Measurements from ENCODE around the gene SPEN.

Gene SPEN

DNA sequence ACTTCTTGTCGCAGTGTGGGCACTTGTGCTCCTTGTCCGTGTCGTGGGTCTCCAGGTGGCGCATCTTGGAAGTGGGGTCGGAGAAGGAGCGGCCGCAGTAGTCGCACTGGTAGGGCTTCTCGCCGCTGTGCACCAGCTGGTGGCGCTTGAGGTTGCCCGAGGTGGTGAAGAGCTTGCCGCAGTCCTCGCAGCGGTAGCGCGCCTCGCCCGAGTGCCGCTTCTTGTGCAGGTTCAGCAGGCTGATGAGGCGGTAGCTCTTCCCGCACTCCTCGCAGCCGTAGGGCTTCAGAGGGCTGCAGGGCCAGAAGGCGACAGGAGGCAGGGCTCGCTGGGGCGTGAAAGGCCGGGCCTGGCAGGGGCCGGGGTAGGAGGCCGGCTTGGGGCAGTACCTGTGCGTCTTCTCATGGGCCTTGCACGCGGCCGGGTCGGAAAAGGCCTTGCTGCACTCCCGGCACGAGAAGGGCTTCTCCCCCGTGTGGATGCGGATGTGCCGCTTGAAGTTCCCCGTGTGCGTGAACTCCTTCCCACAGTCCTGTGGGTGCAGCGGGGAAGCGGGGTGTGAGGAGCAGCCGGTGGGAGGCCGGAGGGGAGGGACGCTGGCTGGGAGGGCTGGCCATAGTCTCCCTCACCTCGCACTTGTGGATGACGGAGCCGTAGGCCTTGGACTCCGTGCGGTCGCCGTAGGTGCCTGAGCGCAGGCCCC, 97.0 kb downstream of the SPEN start:
- H3K4me3 ChIP-seq (ENCODE audit: low read depth, low read length) = no peak overlapping the region
- ChIA-PET CTCF (interaction anchor here (3.3 kb wide), 1 partner anchor 50 kb away, joined by 10 read pairs; no protein-coding TSS in a partner anchor), POLR2A (no interaction called here)
- TF ChIP-seq, protein P1, sequence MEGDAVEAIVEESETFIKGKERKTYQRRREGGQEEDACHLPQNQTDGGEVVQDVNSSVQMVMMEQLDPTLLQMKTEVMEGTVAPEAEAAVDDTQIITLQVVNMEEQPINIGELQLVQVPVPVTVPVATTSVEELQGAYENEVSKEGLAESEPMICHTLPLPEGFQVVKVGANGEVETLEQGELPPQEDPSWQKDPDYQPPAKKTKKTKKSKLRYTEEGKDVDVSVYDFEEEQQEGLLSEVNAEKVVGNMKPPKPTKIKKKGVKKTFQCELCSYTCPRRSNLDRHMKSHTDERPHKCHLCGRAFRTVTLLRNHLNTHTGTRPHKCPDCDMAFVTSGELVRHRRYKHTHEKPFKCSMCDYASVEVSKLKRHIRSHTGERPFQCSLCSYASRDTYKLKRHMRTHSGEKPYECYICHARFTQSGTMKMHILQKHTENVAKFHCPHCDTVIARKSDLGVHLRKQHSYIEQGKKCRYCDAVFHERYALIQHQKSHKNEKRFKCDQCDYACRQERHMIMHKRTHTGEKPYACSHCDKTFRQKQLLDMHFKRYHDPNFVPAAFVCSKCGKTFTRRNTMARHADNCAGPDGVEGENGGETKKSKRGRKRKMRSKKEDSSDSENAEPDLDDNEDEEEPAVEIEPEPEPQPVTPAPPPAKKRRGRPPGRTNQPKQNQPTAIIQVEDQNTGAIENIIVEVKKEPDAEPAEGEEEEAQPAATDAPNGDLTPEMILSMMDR (IDR thresholded peaks at IDR 0.05; ENCODE audit: insufficient read depth, low read length, missing control alignments) = no peak
- DNase-seq (ENCODE audit: low read depth, low spot score) = no peak

DNA sequence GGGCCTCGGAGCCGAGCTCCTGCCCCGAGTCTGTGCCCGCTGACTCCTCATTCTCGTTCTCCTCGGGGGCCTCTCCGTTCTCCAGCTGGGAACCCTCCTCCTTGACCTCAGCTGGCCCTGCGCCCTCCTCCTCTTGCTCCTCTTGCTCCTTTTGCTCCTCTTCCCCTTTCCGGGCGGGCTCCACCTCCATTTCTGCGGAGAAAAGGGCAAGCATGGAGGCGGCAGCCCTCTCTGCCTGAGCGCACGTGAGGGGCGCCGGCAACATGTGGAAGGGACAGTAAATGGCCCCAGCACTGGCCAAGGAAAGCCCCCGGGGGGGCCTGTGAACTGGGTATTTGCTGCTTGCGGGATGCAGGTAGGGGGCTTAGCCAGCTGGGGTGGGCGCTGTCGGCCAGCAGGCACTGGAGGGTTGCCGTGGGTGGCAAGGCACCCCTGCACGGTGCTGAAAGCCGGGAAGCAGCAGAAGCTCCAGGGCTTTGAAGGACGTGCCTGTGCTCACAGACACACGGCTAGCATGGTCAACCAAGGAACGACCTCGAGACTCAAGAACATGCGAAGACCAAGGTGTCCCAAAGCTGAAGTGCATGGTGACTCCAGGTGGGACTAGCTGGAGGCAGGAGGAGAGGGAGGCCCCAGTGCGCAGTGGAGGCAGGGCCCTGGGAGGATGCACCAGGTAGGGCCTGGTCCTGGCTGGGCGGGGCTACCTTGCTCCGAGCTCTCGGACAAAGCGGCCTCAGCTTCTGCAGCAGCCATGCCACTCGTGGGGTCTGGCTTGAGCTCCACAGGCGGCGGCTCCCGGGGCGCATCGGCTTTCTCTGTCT, 97.7 kb downstream of the SPEN start:
- H3K4me3 ChIP-seq (ENCODE audit: low read depth, low read length) = no peak overlapping the region
- POLR2A ChIA-PET = no interaction called here
- no peak for DNase-seq (ENCODE audit: low read depth, low spot score)
- CTCF ChIA-PET = no interaction called here
- TF ChIP-seq, protein P1 (IDR thresholded peaks at IDR 0.05; ENCODE audit: insufficient read depth, low read length, missing control alignments) = no peak

DNA sequence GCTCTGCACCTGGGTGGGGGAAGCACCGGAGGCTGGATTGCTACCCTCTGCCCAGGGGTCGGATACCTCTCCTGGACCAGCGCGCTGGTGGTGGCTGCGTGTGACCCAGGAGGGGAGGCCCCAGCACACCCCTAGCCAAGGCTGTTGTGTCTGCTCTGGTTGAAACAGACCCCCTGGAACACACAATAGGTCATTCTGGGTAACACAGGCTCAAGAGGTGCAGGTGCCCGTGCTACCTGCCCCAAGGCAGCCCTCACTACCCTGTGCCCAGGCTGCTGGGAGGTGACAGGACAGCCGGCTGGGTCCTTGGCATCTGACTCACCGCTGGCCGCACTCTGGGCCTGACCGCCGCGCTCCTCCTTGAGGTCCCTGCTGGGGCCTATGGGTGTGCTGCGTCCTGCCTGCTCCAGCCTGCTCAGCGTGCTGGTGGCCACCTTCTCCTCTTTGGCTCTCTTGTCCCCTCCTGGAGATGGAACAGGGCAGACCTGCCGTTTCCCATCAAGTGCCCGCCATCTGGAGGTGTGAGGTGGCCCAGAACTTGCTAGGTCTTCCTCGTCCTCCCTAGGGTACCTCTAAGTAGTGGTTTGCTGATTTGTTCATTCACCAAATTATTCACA, 98.4 kb downstream of the SPEN start:
- POLR2A ChIA-PET = no interaction called here
- DNase-seq (ENCODE audit: low read depth, low spot score) = no peak
- TF ChIP-seq, protein P1 (IDR thresholded peaks at IDR 0.05; ENCODE audit: insufficient read depth, low read length, missing control alignments) = no peak
- H3K4me3 ChIP-seq (ENCODE audit: low read depth, low read length) = no peak overlapping the region
- CTCF ChIA-PET = no interaction called here

GRCh38 chr1:15946571-15947381, 99.3 kb downstream of the SPEN start:
- H3K4me3 ChIP-seq (ENCODE audit: low read depth, low read length) = no peak overlapping the region
- DNase-seq (ENCODE audit: low read depth, low spot score) = no peak
- CTCF ChIA-PET = no interaction called here
- POLR2A ChIA-PET = no interaction called here
- TF ChIP-seq, protein P1 (IDR thresholded peaks at IDR 0.05; ENCODE audit: insufficient read depth, low read length, missing control alignments) = no peak

DNA sequence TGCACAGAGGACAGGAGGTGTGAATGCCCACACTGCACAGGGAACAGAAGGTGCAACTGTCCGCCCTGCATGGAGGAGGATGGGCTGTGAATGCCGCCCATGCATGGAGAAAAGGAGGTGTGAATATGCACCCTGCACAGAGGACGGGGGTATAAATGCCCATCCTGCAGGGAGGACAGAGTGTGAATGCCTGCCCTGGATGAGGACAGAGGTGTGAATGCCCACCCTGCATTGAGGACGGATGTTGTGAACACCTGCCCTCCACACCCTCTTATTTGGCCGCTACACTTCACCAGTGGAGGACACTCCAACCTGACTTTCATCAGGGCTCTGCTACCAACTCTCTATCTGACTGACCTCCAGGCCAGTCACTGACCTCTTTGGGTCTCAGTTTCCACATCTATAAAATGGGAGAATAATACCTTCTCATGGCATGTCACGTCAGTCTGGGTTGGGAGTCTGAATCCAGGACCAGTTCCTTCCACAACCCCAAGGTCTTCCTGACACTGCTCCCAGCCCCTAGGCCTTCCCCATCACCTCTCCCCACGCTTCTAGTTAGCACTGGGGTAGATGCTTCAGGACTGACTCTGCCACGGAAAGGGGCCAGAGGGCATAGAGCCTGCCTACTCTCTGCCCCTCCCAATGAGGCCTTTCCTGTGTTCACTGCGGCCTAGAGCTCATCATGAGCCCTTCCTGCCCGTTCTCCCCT, 100.0 kb downstream of the SPEN start:
- no peak overlapping the region for H3K4me3 ChIP-seq (ENCODE audit: low read depth, low read length)
- CTCF ChIA-PET = no interaction called here
- DNase-seq (ENCODE audit: low read depth, low spot score) = no peak
- TF ChIP-seq, protein P1 (IDR thresholded peaks at IDR 0.05; ENCODE audit: insufficient read depth, low read length, missing control alignments) = no peak
- POLR2A ChIA-PET = interaction anchor here (1.7 kb wide), 1 partner anchor 152 kb away, joined by 6 read pairs; no protein-coding TSS in a partner anchor

All from AG04449 (cell line).